Dermis microvascular lymphatic vessel endothelial cell (primary cell): ENCODE measurements around the gene SLC38A10. TPM values are rescaled to one million over a fixed set of nuclear protein-coding genes. Genes with fewer than 3 reads are reported as not detected.
A peak's percentile ranks its signal among the peaks of the same experiment; 100 is the strongest.

Source experiments
- DNase-seq, 2 donors: peaks; one replicate each; pipeline versions ENCODE4 v3.0.0 to v3.0.0-alpha.2; 2010; ENCODE audit warnings: low read depth in 2 of 2
- total RNA-seq: library from RNA; depleted of rRNA; stranded (reverse); fragments of >200 nt; gene quantifications from 2 replicates; pipeline ENCODE4 v1.2.1, GENCODE V29; 2014

Gene SLC38A10
- total RNA-seq, 1 donor from 2014 or later, result 42.2 TPM

GRCh38 chr17:81209141-81209540, 86.0 kb downstream of the SLC38A10 start:
- DNase-seq, result no peak

DNA sequence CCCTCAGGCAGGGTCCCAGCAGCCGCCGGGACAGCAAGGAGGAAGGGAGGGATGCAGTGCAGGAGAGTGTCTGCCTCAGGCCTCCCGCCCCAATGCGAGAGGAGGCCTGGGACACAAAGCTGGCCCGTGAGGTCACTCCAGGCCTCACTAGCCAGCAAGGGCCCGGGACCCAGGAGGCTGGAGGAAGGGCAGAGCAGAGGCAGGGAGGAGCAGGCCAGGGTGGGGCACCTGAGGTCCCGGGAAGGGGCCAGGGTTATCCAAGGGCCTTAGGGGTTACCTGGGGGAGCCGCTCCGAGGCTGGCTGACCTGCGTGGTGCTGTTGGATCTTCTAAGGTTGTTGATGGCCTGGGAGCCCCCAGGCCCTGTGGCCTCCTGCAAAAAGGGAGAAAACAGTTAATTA, 86.5 kb downstream of the SLC38A10 start:
- DNase-seq, result no peak

GRCh38 chr17:81207610-81208581, 87.2 kb downstream of the SLC38A10 start:
- DNase-seq, result no peak

- DNase-seq, result no peak
Measured at GRCh38 chr17:81206657-81207056, 88.5 kb downstream of the SLC38A10 start.

DNA sequence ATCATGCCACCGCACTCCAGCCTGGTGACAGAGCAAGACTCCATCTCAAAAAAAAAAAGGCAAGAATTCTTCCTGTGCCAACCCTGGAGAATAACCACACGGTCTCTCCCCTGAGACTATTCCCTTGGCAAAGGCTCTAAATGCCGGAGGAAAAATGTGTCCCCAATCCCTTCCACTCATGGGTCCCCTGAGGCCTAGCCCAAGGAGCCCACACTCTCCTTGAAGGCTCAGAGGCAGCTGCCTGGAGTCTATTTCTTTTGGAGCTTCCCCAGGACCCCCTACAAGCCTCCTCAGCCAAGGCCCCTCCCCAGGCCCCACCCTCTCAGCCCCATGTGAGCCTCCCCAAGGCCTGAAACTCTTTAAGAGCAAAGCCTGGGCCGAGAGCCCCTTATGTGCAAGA, 88.9 kb downstream of the SLC38A10 start:
- no peak for DNase-seq

- no peak for DNase-seq
Measured at GRCh38 chr17:81204578-81204977, 90.5 kb downstream of the SLC38A10 start.

- no peak for DNase-seq
Measured at GRCh38 chr17:81203136-81203535, 92.0 kb downstream of the SLC38A10 start.

DNA sequence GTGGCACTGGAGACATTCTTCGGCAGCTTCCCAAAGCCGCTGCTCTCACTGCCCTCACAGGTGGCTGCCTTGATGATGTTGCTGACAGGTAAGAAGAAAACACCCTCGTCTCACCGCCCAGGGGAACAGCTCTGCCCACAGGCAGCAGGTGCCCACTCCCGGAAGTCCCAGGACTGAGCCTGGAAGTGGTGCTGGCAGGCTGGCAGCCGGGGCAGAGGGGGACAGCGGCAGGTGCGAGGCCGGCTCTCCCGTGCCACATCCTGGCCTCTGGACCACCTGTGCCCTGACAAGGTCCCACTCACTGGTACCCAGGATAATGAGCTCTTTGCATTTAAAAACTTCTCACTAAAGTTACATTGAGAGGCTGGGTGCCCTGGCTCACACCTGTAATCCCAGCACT, 92.8 kb downstream of the SLC38A10 start:
- DNase-seq, result no peak

GRCh38 chr17:81200695-81201580, 94.2 kb downstream of the SLC38A10 start:
- peak; percentile 43 to 83 for DNase-seq

GRCh38 chr17:81200201-81200600, 94.9 kb downstream of the SLC38A10 start:
- no peak for DNase-seq

- DNase-seq, result no peak
Measured at GRCh38 chr17:81199482-81199830, 95.7 kb downstream of the SLC38A10 start.

- DNase-seq, result no peak
Measured at GRCh38 chr17:81198826-81199481, 96.2 kb downstream of the SLC38A10 start.

DNA sequence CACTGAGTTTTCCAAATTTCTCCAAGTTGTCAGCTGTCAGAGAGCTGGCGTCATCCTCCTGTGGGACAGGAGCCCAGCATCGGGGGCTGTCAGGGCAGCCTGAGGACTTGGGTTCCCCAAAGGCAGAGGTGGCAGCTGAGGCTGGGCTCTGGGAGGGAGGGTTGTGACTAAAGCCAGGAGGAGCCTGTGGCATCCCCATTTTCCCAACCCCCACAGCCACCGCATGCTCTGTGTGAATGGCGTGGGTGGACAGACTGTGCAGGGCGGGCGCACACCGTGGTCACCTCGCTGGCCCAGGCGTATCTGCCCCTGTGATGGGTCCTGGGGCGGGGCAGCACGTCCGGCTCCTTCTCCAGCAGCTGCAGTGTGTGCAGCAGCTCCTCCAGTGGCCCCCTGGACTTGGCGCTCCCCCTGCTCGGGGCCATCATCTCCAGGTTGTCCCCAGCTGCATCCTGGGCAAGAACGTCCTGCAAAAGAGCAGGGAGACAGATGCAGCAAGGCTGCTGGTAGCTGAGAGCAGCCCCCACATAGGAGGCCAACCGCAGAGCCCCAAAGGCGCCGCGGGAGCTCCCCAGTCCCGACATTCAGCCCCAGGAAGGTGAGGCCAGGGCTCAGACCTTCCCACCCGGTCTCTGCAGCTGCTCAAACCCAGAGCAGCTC, 97.1 kb downstream of the SLC38A10 start:
- no peak for DNase-seq

- no peak for DNase-seq
Measured at GRCh38 chr17:81197409-81197795, 97.7 kb downstream of the SLC38A10 start.

- peak; percentile 79 to 80 for DNase-seq
Measured at GRCh38 chr17:81196505-81197408, 98.3 kb downstream of the SLC38A10 start.

GRCh38 chr17:81195941-81196495, 99.1 kb downstream of the SLC38A10 start:
- DNase-seq, result no peak
